MCF 10A (cell line): ENCODE data around the gene GRM1. TPM values are rescaled to one million over a fixed set of nuclear protein-coding genes. Genes with fewer than 3 reads are reported as not detected.
"Not testable (repeated sequence)": the region's sequence is repeated elsewhere in the genome, so short reads cannot be mapped to it uniquely, and the experiment has no call there.

Source experiments
- BruUV-seq: library from RNA; stranded (reverse); fragments of 400-500 nt; replicated peaks from 2 replicates; lab custom pipeline; 2021; lab: Mats Ljungman, UMichigan
- CTCF ChIA-PET: fragments of 300-600 bp; sonication (Branson Sonifier 250); formaldehyde crosslinking; extraction: SDS; loops from one replicate; lab custom pipeline; 2021; ENCODE audit warnings: antibody characterized with exemption, inconsistent platforms; lab: Yijun Ruan, JAX
- POLR2A ChIA-PET: fragments of 300-600, 350-650 bp; sonication (Branson Sonifier 250); formaldehyde crosslinking; extraction: SDS; loops from one replicate; lab custom pipeline; 2020; ENCODE audit warnings: antibody characterized with exemption, inconsistent platforms; lab: Yijun Ruan, JAX
- DNase-seq: peaks from one replicate; pipeline ENCODE4 v3.0.0-alpha.2; 2018; ENCODE audit not compliant: unreplicated experiment
- H3K27ac Mint-ChIP-seq: one replicate; pipeline ENCODE4 v1.8.0; 2022; ENCODE audit warnings: mild to moderate bottlenecking, low read depth, mixed read lengths; ENCODE audit not compliant: unreplicated experiment
- H3K27me3 Mint-ChIP-seq: one replicate; pipeline ENCODE4 v1.8.0; 2022; ENCODE audit warnings: mixed read lengths; ENCODE audit not compliant: insufficient read depth, unreplicated experiment
- H3K36me3 Mint-ChIP-seq: one replicate; pipeline ENCODE4 v1.8.0; 2022; ENCODE audit warnings: mild to moderate bottlenecking, moderate library complexity, mixed read lengths; ENCODE audit not compliant: insufficient read depth, unreplicated experiment
- H3K4me1 Mint-ChIP-seq: one replicate; pipeline ENCODE4 v1.8.0; 2022; ENCODE audit warnings: mixed read lengths; ENCODE audit not compliant: insufficient read depth, unreplicated experiment
- H3K4me3 Mint-ChIP-seq: one replicate; pipeline ENCODE4 v1.8.0; 2022; ENCODE audit warnings: mild to moderate bottlenecking, moderate library complexity, mixed read lengths; ENCODE audit not compliant: unreplicated experiment
- H3K9me3 Mint-ChIP-seq: one replicate; pipeline ENCODE4 v1.8.0; 2022; ENCODE audit warnings: mixed read lengths; ENCODE audit not compliant: unreplicated experiment
- intact Hi-C: fragments of 100-400 bp; cut with micrococcal nuclease; formaldehyde crosslinking; loops from 2 replicates; pipeline ENCODE4 v1.14.1; 2022
- total RNA-seq: library from RNA; stranded (reverse); gene quantifications from 2 replicates; pipeline ENCODE4 v1.2.3, GENCODE V29; 2022
- TF ChIP-seq, protein P1 (sequence below): fragments of 200-600 bp; IDR thresholded peaks from one replicate; pipeline ENCODE4 v1.8.0; 2022; ENCODE audit warnings: antibody characterized with exemption, mild to moderate bottlenecking; ENCODE audit not compliant: unreplicated experiment

The GRM1 gene
- total RNA-seq, 1 experiment from 2014 or later: not detected

DNA sequence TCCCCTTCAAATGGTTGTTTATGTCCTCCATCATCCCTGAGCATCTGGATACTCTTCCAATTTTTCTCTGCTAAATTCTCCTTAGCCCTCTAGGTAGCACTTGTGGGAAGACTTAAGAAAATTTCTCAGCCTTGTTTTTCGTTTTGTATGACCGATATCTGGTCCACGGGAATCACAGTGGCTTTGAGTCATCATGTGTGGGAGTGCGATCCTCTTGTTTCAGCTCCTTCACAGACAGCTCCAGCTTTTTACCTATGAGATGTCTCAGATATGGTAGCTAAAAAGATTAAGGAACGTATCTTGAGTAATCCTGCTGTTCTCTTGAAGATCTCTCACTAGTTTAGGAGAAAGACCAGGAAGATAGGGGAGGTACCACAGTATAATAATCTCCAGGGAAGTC lies 196.1 kb downstream of the GRM1 start:
- H3K36me3 Mint-ChIP-seq: no peaks in the 10 kb centered on the region
- no peak for DNase-seq
- ChIA-PET POLR2A (no interaction called here), CTCF (no interaction called here)
- H3K4me1 Mint-ChIP-seq: no peaks in the 10 kb centered on the region
- no peaks in the 10 kb centered on the region for H3K9me3 Mint-ChIP-seq
- intact Hi-C loops: no loop called here
- TF ChIP-seq, protein P1, sequence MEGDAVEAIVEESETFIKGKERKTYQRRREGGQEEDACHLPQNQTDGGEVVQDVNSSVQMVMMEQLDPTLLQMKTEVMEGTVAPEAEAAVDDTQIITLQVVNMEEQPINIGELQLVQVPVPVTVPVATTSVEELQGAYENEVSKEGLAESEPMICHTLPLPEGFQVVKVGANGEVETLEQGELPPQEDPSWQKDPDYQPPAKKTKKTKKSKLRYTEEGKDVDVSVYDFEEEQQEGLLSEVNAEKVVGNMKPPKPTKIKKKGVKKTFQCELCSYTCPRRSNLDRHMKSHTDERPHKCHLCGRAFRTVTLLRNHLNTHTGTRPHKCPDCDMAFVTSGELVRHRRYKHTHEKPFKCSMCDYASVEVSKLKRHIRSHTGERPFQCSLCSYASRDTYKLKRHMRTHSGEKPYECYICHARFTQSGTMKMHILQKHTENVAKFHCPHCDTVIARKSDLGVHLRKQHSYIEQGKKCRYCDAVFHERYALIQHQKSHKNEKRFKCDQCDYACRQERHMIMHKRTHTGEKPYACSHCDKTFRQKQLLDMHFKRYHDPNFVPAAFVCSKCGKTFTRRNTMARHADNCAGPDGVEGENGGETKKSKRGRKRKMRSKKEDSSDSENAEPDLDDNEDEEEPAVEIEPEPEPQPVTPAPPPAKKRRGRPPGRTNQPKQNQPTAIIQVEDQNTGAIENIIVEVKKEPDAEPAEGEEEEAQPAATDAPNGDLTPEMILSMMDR: no peak
- no peak overlapping the region for H3K27ac Mint-ChIP-seq
- H3K4me3 Mint-ChIP-seq: no peak overlapping the region
- H3K27me3 Mint-ChIP-seq: no peaks in the 10 kb centered on the region
- no TSS peak for BruUV-seq

DNA sequence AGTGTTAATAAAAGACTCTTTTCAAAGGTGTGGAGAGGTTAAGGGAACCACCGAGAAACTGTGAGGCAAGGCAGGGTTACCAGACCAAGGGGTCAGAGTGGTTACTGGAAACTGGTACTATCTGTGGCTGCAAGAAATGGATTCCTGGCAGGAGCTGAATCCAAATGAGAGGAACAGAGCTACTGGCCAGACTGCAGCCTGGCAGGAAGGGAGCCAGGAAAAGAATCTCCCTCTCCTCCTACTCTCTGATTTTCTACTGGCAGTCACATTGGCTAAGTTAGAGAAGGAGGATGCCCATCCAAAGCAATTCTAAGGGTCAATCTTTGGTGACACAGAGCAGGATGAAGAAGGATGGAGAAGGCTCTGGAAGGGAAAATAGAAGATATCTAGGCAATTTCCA lies 211.5 kb downstream of the GRM1 start:
- intact Hi-C loops: no loop called here
- no peak for DNase-seq
- Mint-ChIP-seq H3K4me1 (no peaks in the 10 kb centered on the region), H3K4me3 (no peak overlapping the region), H3K27me3 (peaks cover 30% of the 10 kb centered on the region), H3K9me3 (peaks cover 11% of the 10 kb centered on the region), H3K36me3 (no peaks in the 10 kb centered on the region), H3K27ac (no peak overlapping the region)
- ChIA-PET CTCF (no interaction called here), POLR2A (no interaction called here)
- BruUV-seq: no TSS peak
- TF ChIP-seq, protein P1: no peak

DNA sequence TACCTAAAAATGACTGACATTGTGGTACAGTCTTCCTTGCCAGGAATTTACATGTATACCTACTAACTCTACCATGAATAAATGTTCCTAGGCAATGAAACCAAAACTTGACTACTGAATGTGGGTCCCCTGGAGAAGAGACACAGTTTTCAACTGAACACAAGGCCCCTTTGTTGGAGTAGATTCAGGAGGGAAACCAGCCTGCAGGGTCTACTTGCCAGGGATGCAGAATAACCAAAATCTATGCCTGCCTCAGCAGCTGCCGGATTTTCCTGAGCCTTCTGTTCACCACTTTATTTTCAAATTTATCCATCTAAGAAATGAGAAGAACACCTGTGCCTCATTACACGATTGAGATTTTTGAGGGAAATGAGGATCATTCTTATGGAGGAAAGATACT lies 211.9 kb downstream of the GRM1 start:
- H3K4me1 Mint-ChIP-seq: no peaks in the 10 kb centered on the region
- BruUV-seq: no TSS peak
- CTCF ChIA-PET: no interaction called here
- peaks cover 30% of the 10 kb centered on the region for H3K27me3 Mint-ChIP-seq
- DNase-seq: no peak
- peaks cover 11% of the 10 kb centered on the region for H3K9me3 Mint-ChIP-seq
- POLR2A ChIA-PET: no interaction called here
- H3K36me3 Mint-ChIP-seq: no peaks in the 10 kb centered on the region
- H3K4me3 Mint-ChIP-seq: no peak overlapping the region
- intact Hi-C loops: no loop called here
- TF ChIP-seq, protein P1: no peak
- no peak overlapping the region for H3K27ac Mint-ChIP-seq

DNA sequence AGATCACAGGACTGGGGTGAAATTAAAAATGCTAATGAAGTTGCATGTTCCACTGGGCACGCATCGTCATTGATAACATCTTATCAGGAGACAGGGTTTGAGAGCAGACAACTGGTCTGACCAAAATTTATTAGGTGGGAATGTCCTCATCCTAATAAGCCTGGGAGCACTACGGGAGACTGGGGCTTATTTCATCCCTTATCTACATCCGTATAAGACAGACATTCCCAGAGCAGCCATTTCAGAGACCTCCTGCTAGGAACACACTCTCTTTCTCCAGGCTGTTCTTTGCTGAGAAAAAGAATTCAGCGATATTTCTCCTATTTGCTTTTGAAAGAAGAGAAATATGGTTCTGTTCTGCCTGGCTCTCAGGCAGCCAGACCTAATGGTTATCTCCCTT lies 214.8 kb downstream of the GRM1 start:
- Mint-ChIP-seq H3K9me3 (peaks cover 11% of the 10 kb centered on the region), H3K27me3 (peaks cover 25% of the 10 kb centered on the region)
- intact Hi-C loops, H3K4me1 Mint-ChIP-seq, CTCF ChIA-PET, BruUV-seq, H3K4me3 Mint-ChIP-seq, H3K36me3 Mint-ChIP-seq, H3K27ac Mint-ChIP-seq, DNase-seq: not testable (repeated sequence)
- POLR2A ChIA-PET: interaction anchor here (0.6 kb wide), 1 partner anchor 137 kb away, joined by 3 read pairs; no protein-coding TSS in a partner anchor

DNA sequence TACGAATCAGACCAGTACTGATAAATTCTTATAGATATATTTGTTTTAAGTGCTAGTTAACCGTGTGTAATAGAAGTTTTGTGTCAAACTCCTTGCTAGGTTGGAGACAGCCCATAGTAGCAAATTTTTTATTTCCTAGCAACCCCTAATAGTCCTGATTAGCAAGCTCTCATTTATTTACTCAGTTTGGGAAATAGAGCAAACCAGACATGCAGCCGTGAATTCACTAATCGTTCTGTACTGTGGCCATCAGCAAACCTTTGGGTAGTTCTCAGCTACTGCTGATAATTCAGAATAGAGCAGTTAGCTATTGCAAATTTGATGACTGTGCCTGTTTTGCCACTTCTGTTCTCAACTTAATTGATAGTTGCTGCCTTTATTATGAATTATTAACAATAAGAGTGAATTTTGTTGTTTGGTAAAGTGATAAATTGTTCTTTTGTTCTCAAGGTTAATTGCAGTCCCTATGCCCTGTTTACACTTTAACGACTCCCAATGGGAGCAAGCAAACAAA lies 215.8 kb downstream of the GRM1 start:
- H3K27me3 Mint-ChIP-seq: peaks cover 15% of the 10 kb centered on the region
- intact Hi-C loops: no loop called here
- H3K36me3 Mint-ChIP-seq: no peaks in the 10 kb centered on the region
- no peak overlapping the region for H3K27ac Mint-ChIP-seq
- no TSS peak for BruUV-seq
- TF ChIP-seq, protein P1: no peak
- ChIA-PET CTCF (no interaction called here), POLR2A (no interaction called here)
- DNase-seq: no peak
- H3K9me3 Mint-ChIP-seq: peaks cover 11% of the 10 kb centered on the region
- H3K4me3 Mint-ChIP-seq: no peak overlapping the region
- H3K4me1 Mint-ChIP-seq: no peaks in the 10 kb centered on the region
